Caco-2 (cell line): Measurements from ENCODE around the gene MED25. TPM values are rescaled to one million over a fixed set of nuclear protein-coding genes. Genes with fewer than 3 reads are reported as not detected.
A peak's percentile ranks its signal among the peaks of the same experiment; 100 is the strongest.

Experiments used
- BruUV-seq: library from RNA; stranded (reverse); fragments of 400-500 nt; replicated peaks from 2 replicates; lab custom pipeline; 2021; lab: Mats Ljungman, UMichigan
- CTCF ChIA-PET: fragments of 300-600 bp; sonication (Branson Sonifier 250); formaldehyde crosslinking; loops from one replicate; lab custom pipeline; 2022; ENCODE audit warnings: antibody characterized with exemption; lab: Charles Lee
- POLR2A ChIA-PET: fragments of 300-600 bp; sonication (Branson Sonifier 250); formaldehyde crosslinking; loops from one replicate; lab custom pipeline; 2022; ENCODE audit warnings: antibody characterized with exemption; lab: Charles Lee
- DNase-seq, 2 experiments: peaks; one replicate each; pipeline versions ENCODE4 v3.0.0 to v3.0.0-alpha.2; 2020 to 2022
- H3K27me3 ChIP-seq: replicated peaks from 2 replicates; pipeline ENCODE4 v1.6.0; 2011; ENCODE audit warnings: low read length; ENCODE audit not compliant: control insufficient read depth, insufficient read depth
- H3K36me3 ChIP-seq: 2 replicates; pipeline ENCODE4 v1.5.1; 2011; ENCODE audit warnings: low read length; ENCODE audit not compliant: control insufficient read depth, insufficient read depth
- H3K4me1 ChIP-seq: fragments of 250-450 bp; sonication (Bioruptor Pico); 2 replicates; pipeline ENCODE4 v1.5.1; 2020; ENCODE audit warnings: mild to moderate bottlenecking
- H3K4me3 ChIP-seq: 2 replicates; pipeline ENCODE4 v1.5.1; 2011; ENCODE audit warnings: low read depth, mild to moderate bottlenecking, control low read depth, low read length
- H3K9me3 ChIP-seq: fragments of 250-450 bp; sonication (Bioruptor Pico); 2 replicates; pipeline ENCODE4 v1.5.1; 2020; ENCODE audit warnings: mild to moderate bottlenecking, moderate library complexity
- H3K27ac Mint-ChIP-seq: one replicate; pipeline ENCODE4 v1.8.0; 2022; ENCODE audit warnings: mixed read lengths; ENCODE audit not compliant: unreplicated experiment
- H3K27me3 Mint-ChIP-seq: one replicate; pipeline ENCODE4 v1.8.0; 2022; ENCODE audit warnings: mixed read lengths; ENCODE audit not compliant: insufficient read depth, unreplicated experiment
- H3K36me3 Mint-ChIP-seq: one replicate; pipeline ENCODE4 v1.8.0; 2022; ENCODE audit warnings: mild to moderate bottlenecking, mixed read lengths; ENCODE audit not compliant: insufficient read depth, unreplicated experiment
- H3K4me1 Mint-ChIP-seq: one replicate; pipeline ENCODE4 v1.8.0; 2022; ENCODE audit warnings: low read depth, mixed read lengths; ENCODE audit not compliant: unreplicated experiment
- H3K4me3 Mint-ChIP-seq: one replicate; pipeline ENCODE4 v1.8.0; 2022; ENCODE audit warnings: mild to moderate bottlenecking, moderate library complexity, mixed read lengths; ENCODE audit not compliant: unreplicated experiment
- H3K9me3 Mint-ChIP-seq: one replicate; pipeline ENCODE4 v1.8.0; 2022; ENCODE audit warnings: mixed read lengths; ENCODE audit not compliant: unreplicated experiment
- intact Hi-C: fragments of 100-400 bp; cut with micrococcal nuclease; formaldehyde crosslinking; loops from one replicate; pipeline ENCODE4 v1.10.0; 2022; ENCODE audit not compliant: unreplicated experiment
- total RNA-seq: library from RNA; stranded (reverse); gene quantifications from 2 replicates; pipeline ENCODE4 v1.2.3, GENCODE V29; 2022
- TF ChIP-seq, protein P1 (sequence below), 2 experiments: fragments of 200-600 bp in 1 of 2; IDR thresholded peaks; 1 replicate in 1 of 2; 2 replicates in 1 of 2; pipeline versions ENCODE4 v1.5.1 to v1.8.0; 2011 to 2022; ENCODE audit warnings: antibody characterized with exemption in 1 of 2, control low read depth in 1 of 2, inconsistent platforms in 1 of 2, low read depth in 1 of 2, low read length in 1 of 2, mild to moderate bottlenecking in 1 of 2, moderate library complexity in 1 of 2; ENCODE audit not compliant: insufficient read depth in 1 of 2, severe bottlenecking in 1 of 2, unreplicated experiment in 1 of 2

The MED25 gene
- total RNA-seq, 1 experiment from 2014 or later, result 102 TPM

DNA sequence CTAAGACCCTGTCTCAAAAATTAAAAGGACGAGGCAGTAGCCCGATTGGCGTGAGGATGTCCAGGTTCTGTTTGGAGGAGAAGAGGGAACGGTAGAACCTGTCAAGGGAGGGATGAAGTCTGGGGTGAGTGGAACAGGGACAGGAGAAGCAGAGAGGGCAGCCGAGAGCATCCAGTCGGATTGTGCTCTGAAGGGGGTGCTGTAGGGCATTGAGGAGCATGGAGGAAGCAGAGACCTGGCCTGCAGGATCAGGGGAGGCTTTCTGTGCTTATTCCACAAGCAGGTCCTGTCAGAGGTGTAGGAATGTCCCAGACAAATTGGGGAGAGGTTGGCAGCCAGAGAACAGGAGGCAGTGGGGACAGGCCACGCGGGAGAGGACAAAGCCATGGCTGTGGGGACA, 37.2 kb upstream of the MED25 start:
- BruUV-seq, result no TSS peak
- ChIA-PET POLR2A (interaction anchor here (0.5 kb wide), 1 partner anchor 14 kb away, joined by 4 read pairs; the partner anchor contains the start of gene AP2A1), CTCF (no interaction called here)
- no peaks in the 10 kb centered on the region for H3K27me3 Mint-ChIP-seq
- Histone ChIP-seq H3K27me3 (no peaks in the 10 kb centered on the region), H3K4me3 (no peak overlapping the region), H3K4me1 (peaks cover 4% of the 10 kb centered on the region), H3K36me3 (peaks cover 2% of the 10 kb centered on the region; the same call in 1 of the 2 replicates), H3K9me3 (no peaks in the 10 kb centered on the region)
- H3K27ac Mint-ChIP-seq, result peak overlapping the region; percentile 43
- peaks cover 53% of the 10 kb centered on the region for H3K36me3 Mint-ChIP-seq
- TF ChIP-seq, protein P1, sequence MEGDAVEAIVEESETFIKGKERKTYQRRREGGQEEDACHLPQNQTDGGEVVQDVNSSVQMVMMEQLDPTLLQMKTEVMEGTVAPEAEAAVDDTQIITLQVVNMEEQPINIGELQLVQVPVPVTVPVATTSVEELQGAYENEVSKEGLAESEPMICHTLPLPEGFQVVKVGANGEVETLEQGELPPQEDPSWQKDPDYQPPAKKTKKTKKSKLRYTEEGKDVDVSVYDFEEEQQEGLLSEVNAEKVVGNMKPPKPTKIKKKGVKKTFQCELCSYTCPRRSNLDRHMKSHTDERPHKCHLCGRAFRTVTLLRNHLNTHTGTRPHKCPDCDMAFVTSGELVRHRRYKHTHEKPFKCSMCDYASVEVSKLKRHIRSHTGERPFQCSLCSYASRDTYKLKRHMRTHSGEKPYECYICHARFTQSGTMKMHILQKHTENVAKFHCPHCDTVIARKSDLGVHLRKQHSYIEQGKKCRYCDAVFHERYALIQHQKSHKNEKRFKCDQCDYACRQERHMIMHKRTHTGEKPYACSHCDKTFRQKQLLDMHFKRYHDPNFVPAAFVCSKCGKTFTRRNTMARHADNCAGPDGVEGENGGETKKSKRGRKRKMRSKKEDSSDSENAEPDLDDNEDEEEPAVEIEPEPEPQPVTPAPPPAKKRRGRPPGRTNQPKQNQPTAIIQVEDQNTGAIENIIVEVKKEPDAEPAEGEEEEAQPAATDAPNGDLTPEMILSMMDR (IDR thresholded peaks at IDR 0.05; ENCODE audit: insufficient read depth in 1 of 2, low read depth in 1 of 2, low read length in 1 of 2, severe bottlenecking in 1 of 2, unreplicated experiment in 1 of 2), result no peak
- H3K4me1 Mint-ChIP-seq, result peaks cover 23% of the 10 kb centered on the region
- intact Hi-C loops, result no loop called here
- H3K9me3 Mint-ChIP-seq, result no peaks in the 10 kb centered on the region
- no peak overlapping the region for H3K4me3 Mint-ChIP-seq
- no peak for DNase-seq

DNA sequence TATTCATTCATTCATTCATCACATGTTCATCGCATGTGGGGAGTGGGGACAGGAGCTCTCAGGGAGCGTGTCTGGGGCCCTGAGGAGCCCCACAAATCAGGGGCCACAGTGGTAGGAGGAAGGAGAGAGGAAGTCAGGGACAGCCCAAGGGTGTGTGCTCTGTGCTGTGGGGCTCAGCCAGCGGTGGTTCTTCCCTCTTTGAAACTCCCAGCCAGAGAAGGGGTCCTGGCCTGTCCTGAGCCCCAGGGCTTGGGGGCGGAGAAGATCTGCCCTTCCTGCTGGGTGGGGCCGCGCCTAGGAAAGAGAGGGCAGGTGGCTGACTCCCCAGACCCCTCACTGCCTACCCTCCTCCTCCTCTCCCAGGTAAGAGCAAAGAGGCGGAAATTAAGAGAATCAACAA, 36.7 kb upstream of the MED25 start:
- peaks cover 53% of the 10 kb centered on the region for H3K36me3 Mint-ChIP-seq

DNA sequence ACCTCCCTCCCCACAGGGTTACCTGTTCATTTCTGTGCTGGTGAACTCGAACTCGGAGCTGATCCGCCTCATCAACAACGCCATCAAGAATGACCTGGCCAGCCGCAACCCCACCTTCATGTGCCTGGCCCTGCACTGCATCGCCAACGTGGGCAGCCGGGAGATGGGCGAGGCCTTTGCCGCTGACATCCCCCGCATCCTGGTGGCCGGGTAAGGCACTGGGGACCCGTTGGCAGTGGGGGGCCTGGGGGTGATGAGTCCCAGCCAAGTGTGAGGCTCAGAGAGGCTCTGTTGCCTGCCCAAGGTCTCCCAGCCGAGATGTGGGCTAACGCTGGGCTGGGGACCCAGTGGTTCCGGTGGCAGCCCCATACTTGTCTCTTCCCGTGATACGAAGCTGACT, 35.6 kb upstream of the MED25 start:
- ChIA-PET CTCF (no interaction called here), POLR2A (no interaction called here)
- intact Hi-C loops, result no loop called here
- Histone ChIP-seq H3K4me1 (peaks cover 15% of the 10 kb centered on the region), H3K9me3 (no peaks in the 10 kb centered on the region), H3K4me3 (no peak overlapping the region), H3K36me3 (peaks cover 2% of the 10 kb centered on the region; the same call in 1 of the 2 replicates), H3K27me3 (no peaks in the 10 kb centered on the region)
- Mint-ChIP-seq H3K27ac (no peak overlapping the region), H3K4me3 (no peak overlapping the region), H3K27me3 (no peaks in the 10 kb centered on the region), H3K4me1 (peaks cover 31% of the 10 kb centered on the region), H3K36me3 (peaks cover 60% of the 10 kb centered on the region), H3K9me3 (no peaks in the 10 kb centered on the region)
- no peak for DNase-seq
- TF ChIP-seq, protein P1 (IDR thresholded peaks at IDR 0.05; ENCODE audit: insufficient read depth in 1 of 2, low read depth in 1 of 2, low read length in 1 of 2, severe bottlenecking in 1 of 2, unreplicated experiment in 1 of 2), result no peak
- BruUV-seq, result no TSS peak

More for the DNA sequence above, 36.7 kb upstream of the MED25 start:
- intact Hi-C loops, result no loop called here
- Histone ChIP-seq H3K27me3 (no peaks in the 10 kb centered on the region), H3K36me3 (peaks cover 2% of the 10 kb centered on the region; the same call in 1 of the 2 replicates), H3K4me1 (peaks cover 10% of the 10 kb centered on the region), H3K9me3 (no peaks in the 10 kb centered on the region), H3K4me3 (no peak overlapping the region)
- Mint-ChIP-seq H3K4me1 (peaks cover 26% of the 10 kb centered on the region), H3K9me3 (no peaks in the 10 kb centered on the region), H3K27ac (peak overlapping the region; percentile 43), H3K4me3 (no peak overlapping the region), H3K27me3 (no peaks in the 10 kb centered on the region)
- ChIA-PET CTCF (no interaction called here), POLR2A (interaction anchor here (0.5 kb wide), 1 partner anchor 15 kb away, joined by 4 read pairs; the partner anchor contains the start of gene AP2A1)
- no peak for DNase-seq
- no TSS peak for BruUV-seq
- TF ChIP-seq, protein P1 (IDR thresholded peaks at IDR 0.05; ENCODE audit: insufficient read depth in 1 of 2, low read depth in 1 of 2, low read length in 1 of 2, severe bottlenecking in 1 of 2, unreplicated experiment in 1 of 2), result no peak
